SU-DHL-6 (cell line): ENCODE results near the gene POLR3GL.
"Not testable (repeated sequence)": the region's sequence is repeated elsewhere in the genome, so short reads cannot be mapped to it uniquely, and the experiment has no call there.

ENCODE experiments used
- EZH2phosphoT487 ChIP-seq: fragments of 200-600 bp; sonication (generic), shearing (Covaris generic); conservative IDR thresholded peaks from 2 replicates; pipeline ENCODE4 v1.6.1; 2018; ENCODE audit warnings: mild to moderate bottlenecking, antibody characterized with exemption, low read length, moderate library complexity, mixed read lengths
- TF ChIP-seq, protein P1 (sequence below): fragments of 200-600 bp; sonication (generic); IDR thresholded peaks from one replicate; pipeline ENCODE4 v1.5.1; 2017; ENCODE audit warnings: antibody characterized with exemption, mild to moderate bottlenecking, low read length, moderate library complexity; ENCODE audit not compliant: insufficient read depth, poor library complexity, severe bottlenecking

- TF ChIP-seq, protein P1, sequence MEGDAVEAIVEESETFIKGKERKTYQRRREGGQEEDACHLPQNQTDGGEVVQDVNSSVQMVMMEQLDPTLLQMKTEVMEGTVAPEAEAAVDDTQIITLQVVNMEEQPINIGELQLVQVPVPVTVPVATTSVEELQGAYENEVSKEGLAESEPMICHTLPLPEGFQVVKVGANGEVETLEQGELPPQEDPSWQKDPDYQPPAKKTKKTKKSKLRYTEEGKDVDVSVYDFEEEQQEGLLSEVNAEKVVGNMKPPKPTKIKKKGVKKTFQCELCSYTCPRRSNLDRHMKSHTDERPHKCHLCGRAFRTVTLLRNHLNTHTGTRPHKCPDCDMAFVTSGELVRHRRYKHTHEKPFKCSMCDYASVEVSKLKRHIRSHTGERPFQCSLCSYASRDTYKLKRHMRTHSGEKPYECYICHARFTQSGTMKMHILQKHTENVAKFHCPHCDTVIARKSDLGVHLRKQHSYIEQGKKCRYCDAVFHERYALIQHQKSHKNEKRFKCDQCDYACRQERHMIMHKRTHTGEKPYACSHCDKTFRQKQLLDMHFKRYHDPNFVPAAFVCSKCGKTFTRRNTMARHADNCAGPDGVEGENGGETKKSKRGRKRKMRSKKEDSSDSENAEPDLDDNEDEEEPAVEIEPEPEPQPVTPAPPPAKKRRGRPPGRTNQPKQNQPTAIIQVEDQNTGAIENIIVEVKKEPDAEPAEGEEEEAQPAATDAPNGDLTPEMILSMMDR = not testable (repeated sequence)
- not testable (repeated sequence) for TF ChIP-seq EZH2phosphoT487
Observed at GRCh38 chr1:145932522-145933009, 31.9 kb upstream of the POLR3GL start.
